ENCODE data around the gene NAMPT. TPM values are rescaled to one million over a fixed set of nuclear protein-coding genes. Genes with fewer than 3 reads are reported as not detected.
A peak's percentile ranks its signal among the peaks of the same experiment; 100 is the strongest.

NAMPT gene
- total RNA-seq, 2 experiments from 2014 or later: 130 to 134 TPM

DNA sequence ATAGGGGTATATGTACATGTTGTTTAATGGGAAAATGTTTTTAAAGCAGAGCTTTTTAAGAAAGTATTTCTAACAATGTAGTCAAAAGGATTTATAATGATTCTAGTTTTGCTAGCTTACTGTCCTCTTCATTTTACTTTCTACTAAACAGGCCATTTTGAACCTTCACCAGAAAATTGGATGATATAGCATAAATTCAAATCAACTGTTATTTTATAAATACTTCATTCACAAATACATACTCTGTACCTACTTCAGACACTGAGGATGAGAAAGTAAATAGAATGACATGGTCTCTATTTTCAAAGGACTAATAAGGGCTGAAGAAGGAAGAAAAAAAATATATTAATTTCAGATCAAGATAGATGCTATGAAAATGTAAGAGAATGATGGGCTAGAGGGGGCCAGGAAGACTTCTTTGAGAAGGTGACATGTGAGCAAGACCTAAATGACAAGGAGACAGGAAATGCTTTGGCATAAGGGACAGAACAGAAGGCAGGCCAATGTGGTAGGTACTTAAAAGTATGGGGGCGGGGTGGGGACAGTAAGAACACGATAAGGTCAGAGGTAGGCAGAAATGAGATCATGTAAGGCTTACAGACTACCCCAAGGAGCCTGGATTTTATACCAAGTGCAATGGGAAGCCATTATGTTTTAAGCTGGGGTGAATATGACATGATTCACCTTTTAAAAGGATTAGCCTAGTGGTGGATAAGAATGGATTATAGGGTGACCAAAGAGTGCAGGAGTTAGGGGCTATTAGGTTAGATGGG, 5.2 kb downstream of the NAMPT start:
- peak overlapping the region; percentile 4 for H3K4me3 Mint-ChIP-seq
- no peaks in the 10 kb centered on the region for H3K9me3 Mint-ChIP-seq
- POLR2A ChIA-PET: interaction anchor here (1.1 to 2.0 kb wide), 3 partner anchors 10 to 146 kb away, joined by 3 to 8 read pairs (median 7); no protein-coding TSS in a partner anchor
- peak; percentile 29 for DNase-seq
- H3K36me3 Mint-ChIP-seq (ENCODE audit: low read depth): peaks cover 58% of the 10 kb centered on the region
- H3K4me1 Mint-ChIP-seq: peaks cover 63% of the 10 kb centered on the region
- H3K27me3 Mint-ChIP-seq: no peaks in the 10 kb centered on the region
- CTCF ChIA-PET: interaction anchor here (1.7 to 2.0 kb wide), 2 partner anchors 13 to 183 kb away, joined by 5 to 7 read pairs; no protein-coding TSS in a partner anchor
- peak overlapping the region; percentile 50 for H3K27ac Mint-ChIP-seq

DNA sequence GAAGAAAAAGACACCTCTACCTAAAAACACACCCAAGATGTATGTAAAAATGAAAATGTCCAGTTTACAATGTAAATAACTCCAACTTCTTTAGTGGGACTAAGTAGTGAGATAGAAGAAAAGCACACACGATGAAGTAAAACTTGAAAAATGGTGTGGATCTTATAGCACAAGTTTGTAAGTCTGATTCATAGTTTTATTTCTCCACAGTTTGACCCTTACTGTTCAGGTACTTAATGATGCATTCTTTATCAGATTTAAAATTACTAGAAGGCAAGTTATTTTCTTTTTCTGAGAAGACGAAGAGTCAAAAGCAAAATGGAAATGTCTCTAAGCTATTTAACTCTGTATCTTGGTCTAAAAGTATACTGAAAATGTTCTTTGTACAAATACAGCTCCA, 6.1 kb downstream of the NAMPT start:
- H3K9me3 Mint-ChIP-seq: no peaks in the 10 kb centered on the region
- peak overlapping the region; percentile 42 for H3K27ac Mint-ChIP-seq
- POLR2A ChIA-PET: interaction anchor here (1.1 to 2.0 kb wide), 3 partner anchors 9 to 146 kb away, joined by 3 to 8 read pairs (median 7); no protein-coding TSS in a partner anchor
- H3K4me3 Mint-ChIP-seq: no peak overlapping the region
- CTCF ChIA-PET: interaction anchor here (1.7 to 2.0 kb wide), 2 partner anchors 13 to 184 kb away, joined by 5 to 7 read pairs; no protein-coding TSS in a partner anchor
- peaks cover 61% of the 10 kb centered on the region for H3K4me1 Mint-ChIP-seq
- no peak for DNase-seq
- peaks cover 61% of the 10 kb centered on the region for H3K36me3 Mint-ChIP-seq (ENCODE audit: low read depth)
- no peaks in the 10 kb centered on the region for H3K27me3 Mint-ChIP-seq

GRCh38 chr7:106277976-106278375, 6.8 kb downstream of the NAMPT start:
- Mint-ChIP-seq H3K9me3 (no peaks in the 10 kb centered on the region), H3K27me3 (no peaks in the 10 kb centered on the region), H3K4me3 (no peak overlapping the region), H3K27ac (no peak overlapping the region), H3K36me3 (ENCODE audit: low read depth) (peaks cover 64% of the 10 kb centered on the region), H3K4me1 (peaks cover 59% of the 10 kb centered on the region)
- ChIA-PET POLR2A (interaction anchor here (0.7 to 2.0 kb wide), 3 partner anchors 8 to 69 kb away, joined by 3 to 8 read pairs (median 7); no protein-coding TSS in a partner anchor), CTCF (interaction anchor here (0.6 to 2.0 kb wide), 3 partner anchors 12 to 1301 kb away, joined by 4 to 7 read pairs (median 5); no protein-coding TSS in a partner anchor)
- no peak for DNase-seq

GRCh38 chr7:106276513-106276912, 8.3 kb downstream of the NAMPT start:
- Mint-ChIP-seq H3K27ac (no peak overlapping the region), H3K9me3 (no peaks in the 10 kb centered on the region), H3K4me1 (peaks cover 46% of the 10 kb centered on the region), H3K36me3 (ENCODE audit: low read depth) (peaks cover 64% of the 10 kb centered on the region), H3K27me3 (no peaks in the 10 kb centered on the region), H3K4me3 (no peak overlapping the region)
- ChIA-PET CTCF (no interaction called here), POLR2A (no interaction called here)
- DNase-seq: no peak

DNA sequence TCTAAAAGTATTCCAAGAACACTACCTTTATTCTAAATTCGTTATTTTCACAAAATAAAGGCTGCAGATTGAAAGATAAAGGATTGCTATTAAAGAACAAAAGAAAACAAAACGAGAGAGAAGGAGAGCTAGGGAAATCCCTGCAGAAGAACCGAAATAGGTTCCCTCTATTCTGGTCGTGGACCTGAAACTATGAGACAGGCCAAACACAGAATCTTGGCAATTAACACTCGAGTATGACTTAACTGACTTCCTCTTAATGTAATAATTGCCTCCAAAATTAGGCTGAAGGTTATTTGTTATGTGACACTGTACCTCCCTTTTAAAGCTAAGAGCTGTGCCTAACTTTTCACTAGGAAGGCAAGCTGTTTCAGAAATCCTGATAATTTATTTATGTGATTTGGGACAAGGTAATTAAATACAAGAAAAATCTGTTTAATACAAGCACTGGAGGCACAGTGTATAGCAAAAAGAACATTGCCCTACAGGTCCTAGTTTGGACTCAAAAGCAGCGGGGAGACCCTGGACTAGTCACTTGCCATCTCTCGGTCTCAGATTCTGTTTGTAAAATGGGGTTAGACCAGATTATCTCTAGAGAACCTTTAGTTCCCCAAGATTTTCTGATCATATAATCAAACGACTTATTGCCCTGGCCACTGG, 11.6 kb downstream of the NAMPT start:
- H3K4me1 Mint-ChIP-seq: peaks cover 17% of the 10 kb centered on the region
- peaks cover 72% of the 10 kb centered on the region for H3K36me3 Mint-ChIP-seq (ENCODE audit: low read depth)
- no peaks in the 10 kb centered on the region for H3K27me3 Mint-ChIP-seq
- no peak for DNase-seq
- H3K27ac Mint-ChIP-seq: no peak overlapping the region
- no peaks in the 10 kb centered on the region for H3K9me3 Mint-ChIP-seq
- CTCF ChIA-PET: no interaction called here
- H3K4me3 Mint-ChIP-seq: no peak overlapping the region
- POLR2A ChIA-PET: interaction anchor here (1.3 to 6.9 kb wide), 2 partner anchors 12 to 74 kb away, joined by 3 to 37 read pairs; partner anchors contain the start of gene NAMPT

DNA sequence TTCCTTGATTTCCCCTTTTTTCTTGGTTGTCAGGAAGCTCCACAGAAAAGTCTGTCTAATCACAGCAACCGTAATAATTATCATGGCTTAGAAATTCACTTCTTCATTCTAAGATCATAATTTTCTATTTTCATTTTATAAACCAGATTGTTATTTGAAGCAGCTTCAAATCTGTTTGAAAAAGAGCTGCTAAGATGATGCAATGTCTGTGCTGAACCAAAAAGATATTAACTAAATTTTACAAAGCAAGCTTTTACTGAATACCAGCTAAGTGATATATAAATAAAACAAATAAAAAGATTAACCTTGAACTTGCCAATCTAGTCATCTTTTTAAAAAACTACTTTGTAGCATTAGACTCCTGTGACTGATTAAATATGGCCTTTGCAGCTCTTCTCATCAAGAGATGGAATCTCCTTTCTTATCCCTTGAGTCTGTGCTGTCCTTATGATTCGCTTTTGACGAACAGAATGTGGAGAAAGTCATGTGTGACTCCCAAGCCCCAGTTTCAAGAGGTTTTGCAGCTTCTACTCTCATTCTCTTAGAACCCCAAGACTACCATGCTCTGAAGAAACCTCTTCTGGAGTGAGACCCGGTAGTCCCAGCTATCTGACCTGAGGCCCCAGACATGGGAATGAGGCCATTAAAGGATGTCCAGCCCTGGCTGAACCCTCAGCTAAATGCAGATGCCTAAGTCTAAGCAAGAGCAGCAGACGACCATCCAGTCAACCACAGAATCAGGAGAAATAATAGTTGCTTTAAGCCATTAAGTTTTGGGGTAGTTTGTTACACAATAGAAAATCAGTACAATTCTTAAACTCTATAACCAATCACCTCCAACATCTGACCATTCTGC, 14.4 kb downstream of the NAMPT start:
- Mint-ChIP-seq H3K36me3 (ENCODE audit: low read depth) (peaks cover 71% of the 10 kb centered on the region), H3K27ac (no peak overlapping the region), H3K9me3 (no peaks in the 10 kb centered on the region), H3K4me3 (no peak overlapping the region), H3K27me3 (no peaks in the 10 kb centered on the region), H3K4me1 (peaks cover 4% of the 10 kb centered on the region)
- DNase-seq: no peak
- POLR2A ChIA-PET: interaction anchor here (0.9 to 6.9 kb wide), 4 partner anchors 8 to 14 kb away, joined by 3 to 37 read pairs (median 8); partner anchors contain the start of gene NAMPT
- CTCF ChIA-PET: interaction anchor here (0.7 to 1.2 kb wide), 3 partner anchors 10 to 91 kb away, joined by 3 read pairs; no protein-coding TSS in a partner anchor

- DNase-seq: no peak
- Mint-ChIP-seq H3K4me3 (no peak overlapping the region), H3K9me3 (no peaks in the 10 kb centered on the region), H3K36me3 (ENCODE audit: low read depth) (peaks cover 72% of the 10 kb centered on the region), H3K27me3 (no peaks in the 10 kb centered on the region), H3K27ac (no peak overlapping the region), H3K4me1 (peaks cover 1% of the 10 kb centered on the region)
- ChIA-PET CTCF (interaction anchor here (1.2 kb wide), 1 partner anchor 90 kb away, joined by 3 read pairs; no protein-coding TSS in a partner anchor), POLR2A (interaction anchor here (0.9 to 6.9 kb wide), 4 partner anchors 9 to 15 kb away, joined by 3 to 37 read pairs (median 8); partner anchors contain the start of gene NAMPT)
Observed at GRCh38 chr7:106269254-106269961, 15.4 kb downstream of the NAMPT start.

- H3K4me1 Mint-ChIP-seq: peaks cover 13% of the 10 kb centered on the region
- POLR2A ChIA-PET: interaction anchor here (1.6 kb wide), 1 partner anchor 13 kb away, joined by 3 read pairs; no protein-coding TSS in a partner anchor
- H3K36me3 Mint-ChIP-seq (ENCODE audit: low read depth): peaks cover 74% of the 10 kb centered on the region
- H3K27me3 Mint-ChIP-seq: no peaks in the 10 kb centered on the region
- no peak overlapping the region for H3K27ac Mint-ChIP-seq
- no peaks in the 10 kb centered on the region for H3K9me3 Mint-ChIP-seq
- no peak for DNase-seq
- no peak overlapping the region for H3K4me3 Mint-ChIP-seq
- CTCF ChIA-PET: interaction anchor here (2.0 kb wide), 1 partner anchor 13 kb away, joined by 7 read pairs; no protein-coding TSS in a partner anchor
Observed at GRCh38 chr7:106265133-106265532, 19.6 kb downstream of the NAMPT start.

- peaks cover 81% of the 10 kb centered on the region for H3K36me3 Mint-ChIP-seq (ENCODE audit: low read depth)
- DNase-seq: no peak
- no peaks in the 10 kb centered on the region for H3K9me3 Mint-ChIP-seq
- H3K27me3 Mint-ChIP-seq: no peaks in the 10 kb centered on the region
- POLR2A ChIA-PET: no interaction called here
- no peak overlapping the region for H3K27ac Mint-ChIP-seq
- CTCF ChIA-PET: no interaction called here
- H3K4me1 Mint-ChIP-seq: peaks cover 26% of the 10 kb centered on the region
- H3K4me3 Mint-ChIP-seq: no peak overlapping the region
Observed at GRCh38 chr7:106262221-106262881, 22.4 kb downstream of the NAMPT start.

DNA sequence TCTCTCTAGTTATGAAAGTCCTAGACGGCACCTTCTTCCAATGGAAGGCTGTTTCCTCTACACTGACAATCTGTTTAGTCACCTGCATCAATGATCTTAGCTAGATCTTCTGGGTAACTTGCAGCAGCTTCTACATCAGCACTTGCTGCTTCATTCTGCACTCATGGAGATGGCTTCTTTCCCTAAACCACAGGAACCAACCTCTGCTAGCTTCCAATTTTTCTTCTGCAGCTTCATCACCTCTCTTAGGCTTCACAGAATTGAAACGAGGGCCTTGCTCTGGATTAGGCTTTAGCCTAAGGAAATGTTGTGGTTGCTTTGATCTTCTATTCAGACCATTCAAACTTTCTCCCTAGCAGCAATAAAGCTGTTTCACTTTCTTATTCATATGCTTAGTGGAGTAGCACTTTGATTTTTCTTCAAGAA, 24.6 kb downstream of the NAMPT start:
- no peak for DNase-seq
- ChIA-PET POLR2A (interaction anchor here (1.6 to 1.9 kb wide), 2 partner anchors 22 to 25 kb away, joined by 4 to 9 read pairs; partner anchors contain the start of gene NAMPT), CTCF (interaction anchor here (0.6 to 1.2 kb wide), 3 partner anchors 10 to 20 kb away, joined by 3 read pairs; no protein-coding TSS in a partner anchor)
- H3K9me3 Mint-ChIP-seq: no peaks in the 10 kb centered on the region
- H3K4me1 Mint-ChIP-seq: peaks cover 41% of the 10 kb centered on the region
- H3K27ac Mint-ChIP-seq: peak overlapping the region; percentile 53
- H3K36me3 Mint-ChIP-seq (ENCODE audit: low read depth): peaks cover 78% of the 10 kb centered on the region
- no peak overlapping the region for H3K4me3 Mint-ChIP-seq
- no peaks in the 10 kb centered on the region for H3K27me3 Mint-ChIP-seq

- POLR2A ChIA-PET: interaction anchor here (0.6 to 1.9 kb wide), 4 partner anchors 23 to 156 kb away, joined by 3 to 9 read pairs (median 4); partner anchors contain the start of gene NAMPT
- CTCF ChIA-PET: interaction anchor here (1.6 kb wide), 1 partner anchor 204 kb away, joined by 3 read pairs; no protein-coding TSS in a partner anchor
- no peak overlapping the region for H3K4me3 Mint-ChIP-seq
- no peak overlapping the region for H3K27ac Mint-ChIP-seq
- no peaks in the 10 kb centered on the region for H3K27me3 Mint-ChIP-seq
- peaks cover 84% of the 10 kb centered on the region for H3K36me3 Mint-ChIP-seq (ENCODE audit: low read depth)
- no peaks in the 10 kb centered on the region for H3K9me3 Mint-ChIP-seq
- DNase-seq: no peak
- H3K4me1 Mint-ChIP-seq: peaks cover 45% of the 10 kb centered on the region
Observed at GRCh38 chr7:106258789-106259188, 26.0 kb downstream of the NAMPT start.
